Measurements from ENCODE around the gene SNX7. TPM values are rescaled to one million over a fixed set of nuclear protein-coding genes. Genes with fewer than 3 reads are reported as not detected.

Gene SNX7
- total and polyA plus RNA-seq, 4 donors, result 4.9 to 24.8 (median 13.1) TPM

- peaks cover 0 to 10% (median 3%) of the 10 kb centered on the region in 4 donors for H3K36me3 ChIP-seq (ENCODE audit: control insufficient read depth in 4 of 4, insufficient read depth in 4 of 4, low read length in 4 of 4)
- no peak for DNase-seq
- H3K9me3 ChIP-seq (ENCODE audit: control insufficient read depth in 4 of 4, insufficient read depth in 3 of 4, low read length in 3 of 4), result no peaks in the 10 kb centered on the region
- H3K4me1 ChIP-seq (ENCODE audit: control insufficient read depth in 5 of 5, insufficient read depth in 5 of 5, low read length in 5 of 5), result no peaks in the 10 kb centered on the region
- no peak overlapping the region for H3K9ac ChIP-seq (ENCODE audit: insufficient read depth in 1 of 2, low read length in 2 of 2)
- no peaks in the 10 kb centered on the region for H3K27me3 ChIP-seq (ENCODE audit: control insufficient read depth in 3 of 3, insufficient read depth in 3 of 3, low read length in 2 of 3)
- TF ChIP-seq, protein P1, sequence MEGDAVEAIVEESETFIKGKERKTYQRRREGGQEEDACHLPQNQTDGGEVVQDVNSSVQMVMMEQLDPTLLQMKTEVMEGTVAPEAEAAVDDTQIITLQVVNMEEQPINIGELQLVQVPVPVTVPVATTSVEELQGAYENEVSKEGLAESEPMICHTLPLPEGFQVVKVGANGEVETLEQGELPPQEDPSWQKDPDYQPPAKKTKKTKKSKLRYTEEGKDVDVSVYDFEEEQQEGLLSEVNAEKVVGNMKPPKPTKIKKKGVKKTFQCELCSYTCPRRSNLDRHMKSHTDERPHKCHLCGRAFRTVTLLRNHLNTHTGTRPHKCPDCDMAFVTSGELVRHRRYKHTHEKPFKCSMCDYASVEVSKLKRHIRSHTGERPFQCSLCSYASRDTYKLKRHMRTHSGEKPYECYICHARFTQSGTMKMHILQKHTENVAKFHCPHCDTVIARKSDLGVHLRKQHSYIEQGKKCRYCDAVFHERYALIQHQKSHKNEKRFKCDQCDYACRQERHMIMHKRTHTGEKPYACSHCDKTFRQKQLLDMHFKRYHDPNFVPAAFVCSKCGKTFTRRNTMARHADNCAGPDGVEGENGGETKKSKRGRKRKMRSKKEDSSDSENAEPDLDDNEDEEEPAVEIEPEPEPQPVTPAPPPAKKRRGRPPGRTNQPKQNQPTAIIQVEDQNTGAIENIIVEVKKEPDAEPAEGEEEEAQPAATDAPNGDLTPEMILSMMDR (IDR thresholded peaks at IDR 0.05; ENCODE audit: control extremely low read depth, extremely low read depth), result no peak
- H3K4me3 ChIP-seq, result no peak overlapping the region
- H3K27ac ChIP-seq (ENCODE audit: low read depth in 1 of 2, low read length in 1 of 2), result no peak overlapping the region
- no peak for ATAC-seq (ENCODE audit: insufficient read depth, low FRiP score)
These were observed 29.1 kb downstream of the SNX7 start for GRCh38 chr1:98690576-98690975.

DNA sequence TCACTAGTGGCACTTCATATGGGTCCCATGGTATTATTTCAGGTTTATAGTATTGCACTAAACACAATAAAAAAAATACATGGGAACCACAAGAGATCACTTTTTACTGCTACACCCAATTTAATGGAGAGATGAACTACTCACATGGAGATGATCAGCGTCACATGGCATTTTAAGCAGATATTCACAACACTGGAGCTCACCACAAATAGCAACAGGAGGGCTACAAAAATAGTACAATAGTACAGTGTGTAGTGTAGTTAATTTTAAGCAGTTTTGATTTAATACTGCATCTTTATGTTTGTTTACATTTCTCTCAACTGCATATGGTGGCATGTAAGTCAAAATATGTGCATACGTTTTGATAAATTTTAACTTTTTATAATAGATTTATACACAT, 31.0 kb downstream of the SNX7 start:
- DNase-seq (no peak), ATAC-seq (ENCODE audit: insufficient read depth, low FRiP score) (no peak)
- Histone ChIP-seq H3K27me3 (ENCODE audit: control insufficient read depth in 3 of 3, insufficient read depth in 3 of 3, low read length in 2 of 3) (no peaks in the 10 kb centered on the region), H3K4me1 (ENCODE audit: control insufficient read depth in 5 of 5, insufficient read depth in 5 of 5, low read length in 5 of 5) (no peaks in the 10 kb centered on the region), H3K9me3 (ENCODE audit: control insufficient read depth in 4 of 4, insufficient read depth in 3 of 4, low read length in 3 of 4) (no peaks in the 10 kb centered on the region), H3K27ac (ENCODE audit: low read depth in 1 of 2, low read length in 1 of 2) (no peak overlapping the region), H3K36me3 (ENCODE audit: control insufficient read depth in 4 of 4, insufficient read depth in 4 of 4, low read length in 4 of 4) (peaks cover 0 to 2% (median 0%) of the 10 kb centered on the region in 4 donors), H3K9ac (ENCODE audit: insufficient read depth in 1 of 2, low read length in 2 of 2) (no peak overlapping the region), H3K4me3 (no peak overlapping the region)
- TF ChIP-seq, protein P1 (IDR thresholded peaks at IDR 0.05; ENCODE audit: control extremely low read depth, extremely low read depth), result no peak
- WGBS, 2 donors, result 93 to 96% methylated on average over 2 of the region's 2 CpGs

DNA sequence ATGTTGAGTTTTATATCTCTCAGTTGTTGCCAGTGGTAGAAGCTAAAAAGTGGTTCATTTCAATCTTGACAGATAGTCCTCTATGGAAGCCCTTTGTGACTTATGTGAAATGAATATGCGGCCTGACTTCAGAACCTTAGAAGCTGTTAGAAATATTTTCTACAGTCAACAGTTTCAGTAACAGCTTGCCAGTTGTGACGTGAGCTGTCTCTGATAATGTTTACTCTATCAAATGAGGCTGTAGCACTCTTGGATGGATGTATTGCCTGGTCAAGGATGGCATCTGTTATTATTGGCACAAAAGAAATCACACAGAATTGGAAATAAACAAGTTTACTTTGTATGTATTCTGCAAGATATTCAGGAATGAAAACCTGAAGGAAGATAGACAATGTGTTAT, 31.9 kb downstream of the SNX7 start:
- Histone ChIP-seq H3K9me3 (ENCODE audit: control insufficient read depth in 4 of 4, insufficient read depth in 3 of 4, low read length in 3 of 4) (no peaks in the 10 kb centered on the region), H3K4me3 (no peak overlapping the region), H3K36me3 (ENCODE audit: control insufficient read depth in 4 of 4, insufficient read depth in 4 of 4, low read length in 4 of 4) (peaks cover 0 to 2% (median 0%) of the 10 kb centered on the region in 4 donors), H3K27ac (ENCODE audit: low read depth in 1 of 2, low read length in 1 of 2) (no peak overlapping the region), H3K4me1 (ENCODE audit: control insufficient read depth in 5 of 5, insufficient read depth in 5 of 5, low read length in 5 of 5) (no peaks in the 10 kb centered on the region), H3K9ac (ENCODE audit: insufficient read depth in 1 of 2, low read length in 2 of 2) (no peak overlapping the region), H3K27me3 (ENCODE audit: control insufficient read depth in 3 of 3, insufficient read depth in 3 of 3, low read length in 2 of 3) (no peaks in the 10 kb centered on the region)
- ATAC-seq (ENCODE audit: insufficient read depth, low FRiP score) (no peak), DNase-seq (peak in 2 of 3 donors; percentile 3 to 4)
- TF ChIP-seq, protein P1 (IDR thresholded peaks at IDR 0.05; ENCODE audit: control extremely low read depth, extremely low read depth), result no peak
- WGBS, 2 donors, result 75 to 83% methylated on average over 2 of the region's 2 CpGs

- DNase-seq (no peak), ATAC-seq (ENCODE audit: insufficient read depth, low FRiP score) (no peak)
- Histone ChIP-seq H3K27ac (ENCODE audit: low read depth in 1 of 2, low read length in 1 of 2) (no peak overlapping the region), H3K27me3 (ENCODE audit: control insufficient read depth in 3 of 3, insufficient read depth in 3 of 3, low read length in 2 of 3) (no peaks in the 10 kb centered on the region), H3K4me1 (ENCODE audit: control insufficient read depth in 5 of 5, insufficient read depth in 5 of 5, low read length in 5 of 5) (peaks cover 0 to 2% (median 0%) of the 10 kb centered on the region in 5 donors), H3K9ac (ENCODE audit: insufficient read depth in 1 of 2, low read length in 2 of 2) (no peak overlapping the region), H3K9me3 (ENCODE audit: control insufficient read depth in 4 of 4, insufficient read depth in 3 of 4, low read length in 3 of 4) (no peaks in the 10 kb centered on the region), H3K4me3 (no peak overlapping the region), H3K36me3 (ENCODE audit: control insufficient read depth in 4 of 4, insufficient read depth in 4 of 4, low read length in 4 of 4) (peaks cover 0 to 5% (median 0%) of the 10 kb centered on the region in 4 donors)
- WGBS, 2 donors, result 95 to 98% methylated on average over 4 of the region's 4 CpGs
- TF ChIP-seq, protein P1 (IDR thresholded peaks at IDR 0.05; ENCODE audit: control extremely low read depth, extremely low read depth), result no peak
These were observed 34.6 kb downstream of the SNX7 start for GRCh38 chr1:98696077-98696476.

Measured in lung (tissue), 12 donors.